Measurements from ENCODE around the gene C19orf12.
"Not testable (repeated sequence)": the region's sequence is repeated elsewhere in the genome, so short reads cannot be mapped to it uniquely, and the experiment has no call there.

C19orf12 gene

DNA sequence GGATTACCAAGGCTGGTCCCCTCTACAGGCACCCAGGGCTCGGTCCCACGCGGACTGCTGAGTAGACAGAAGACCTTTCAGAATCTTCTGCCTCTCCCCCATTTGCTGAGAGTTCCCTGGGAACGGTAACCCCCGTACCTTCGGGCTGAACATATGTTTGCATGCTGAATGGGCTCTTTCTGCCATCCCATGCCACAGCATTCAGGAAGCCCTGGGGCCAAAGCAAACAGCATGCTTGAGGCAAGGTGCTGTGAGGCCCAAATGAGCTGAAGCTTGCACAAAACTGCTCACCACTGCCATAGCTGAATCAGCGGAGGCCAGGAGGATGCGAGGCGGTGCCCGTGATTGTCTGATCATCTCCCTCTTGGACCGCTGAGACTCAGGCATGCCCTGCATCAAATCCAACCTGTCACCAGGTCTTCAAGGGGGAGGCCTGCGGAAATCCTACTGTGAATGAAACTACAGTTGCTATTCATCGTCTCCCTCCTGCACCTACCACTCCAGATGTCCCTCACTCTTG, 16.3 kb upstream of the C19orf12 start:
- DNase-seq (ENCODE audit: low read depth) = no peak

DNA sequence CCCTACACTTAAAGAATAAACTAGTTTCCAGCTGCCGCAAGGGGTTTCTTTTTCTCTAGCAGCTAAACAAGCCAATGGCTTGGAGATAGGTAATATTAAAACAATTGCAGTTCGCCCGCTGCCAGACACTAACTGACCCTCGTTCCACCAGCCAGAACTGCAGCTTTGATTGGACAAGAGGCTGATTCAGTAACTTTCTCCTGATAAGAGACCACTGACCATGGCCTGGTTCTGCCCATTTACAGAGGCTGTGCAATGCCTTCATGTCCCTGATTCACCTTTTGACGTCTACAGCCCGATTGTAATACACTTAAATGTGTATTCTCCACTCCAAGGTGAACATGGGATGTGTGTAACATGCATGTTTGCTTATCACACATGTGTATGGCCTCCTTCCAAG, 12.8 kb upstream of the C19orf12 start:
- DNase-seq (ENCODE audit: low read depth) = no peak

DNA sequence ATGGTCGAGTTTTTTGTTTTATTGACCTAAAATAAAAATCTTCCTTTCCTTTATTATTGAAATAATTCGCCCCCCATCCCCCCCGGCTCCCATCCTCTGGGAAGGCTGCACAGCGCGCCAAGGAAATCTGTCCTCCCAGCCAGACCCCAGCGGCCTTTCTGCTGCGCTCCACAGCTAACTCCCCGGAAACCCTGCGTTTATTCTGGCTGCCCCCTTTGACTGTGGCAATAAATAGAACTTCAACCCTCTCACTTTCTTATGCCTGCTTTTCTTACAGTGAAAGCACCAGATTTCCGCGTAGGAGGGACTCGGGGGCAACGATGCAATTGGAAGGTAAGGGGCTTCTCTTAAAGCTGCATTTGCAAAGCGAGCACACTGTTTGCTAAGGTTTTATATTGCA, 9.7 kb upstream of the C19orf12 start:
- DNase-seq (ENCODE audit: low read depth) = no peak

DNA sequence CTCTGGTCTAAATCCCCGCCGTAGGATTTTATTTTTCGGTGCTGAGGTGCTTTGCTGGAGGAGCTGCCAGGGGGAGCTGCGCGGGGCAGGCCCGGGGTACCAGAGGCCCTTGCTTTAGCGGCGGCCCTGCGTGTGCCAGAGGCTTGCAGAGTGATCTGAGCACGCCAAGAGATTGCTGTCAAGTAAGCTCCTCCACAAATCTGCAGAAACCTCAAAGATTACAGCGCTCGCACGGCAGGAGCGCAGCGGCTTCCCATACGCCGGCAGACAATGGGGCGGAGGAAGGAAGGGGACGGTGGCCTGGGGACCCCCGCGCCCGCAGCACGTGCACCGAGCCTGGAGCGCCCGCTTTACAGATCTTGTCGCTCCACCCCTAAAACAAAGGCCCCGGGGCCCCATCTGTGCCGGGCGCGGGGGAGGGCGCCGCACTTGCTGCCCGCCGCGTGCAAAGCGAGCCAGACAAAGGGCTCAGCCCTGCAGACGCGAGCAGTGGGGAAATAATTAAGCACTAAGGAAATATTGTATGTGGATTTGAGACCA, 9.1 kb upstream of the C19orf12 start:
- DNase-seq (ENCODE audit: low read depth) = no peak

DNA sequence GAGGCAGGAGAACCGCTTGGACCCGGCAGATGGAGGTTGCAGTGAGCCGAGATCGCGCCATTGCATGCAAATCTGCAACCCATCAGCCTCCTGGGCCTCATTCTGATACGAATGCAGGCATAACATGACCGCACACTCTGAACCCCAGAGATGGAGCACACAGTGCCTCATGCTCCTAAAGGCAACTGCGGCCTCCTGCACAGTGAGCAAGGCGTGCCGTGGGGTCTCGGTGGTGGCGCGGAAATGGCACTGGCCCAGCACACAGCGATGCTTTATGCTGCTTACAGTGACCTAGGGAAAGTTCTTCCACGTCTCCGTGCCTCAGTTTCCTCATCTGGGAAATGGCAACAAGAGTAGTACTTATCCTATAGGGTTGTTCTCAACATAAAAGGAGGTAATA, 2.0 kb upstream of the C19orf12 start:
- no peak for DNase-seq (ENCODE audit: low read depth)

DNA sequence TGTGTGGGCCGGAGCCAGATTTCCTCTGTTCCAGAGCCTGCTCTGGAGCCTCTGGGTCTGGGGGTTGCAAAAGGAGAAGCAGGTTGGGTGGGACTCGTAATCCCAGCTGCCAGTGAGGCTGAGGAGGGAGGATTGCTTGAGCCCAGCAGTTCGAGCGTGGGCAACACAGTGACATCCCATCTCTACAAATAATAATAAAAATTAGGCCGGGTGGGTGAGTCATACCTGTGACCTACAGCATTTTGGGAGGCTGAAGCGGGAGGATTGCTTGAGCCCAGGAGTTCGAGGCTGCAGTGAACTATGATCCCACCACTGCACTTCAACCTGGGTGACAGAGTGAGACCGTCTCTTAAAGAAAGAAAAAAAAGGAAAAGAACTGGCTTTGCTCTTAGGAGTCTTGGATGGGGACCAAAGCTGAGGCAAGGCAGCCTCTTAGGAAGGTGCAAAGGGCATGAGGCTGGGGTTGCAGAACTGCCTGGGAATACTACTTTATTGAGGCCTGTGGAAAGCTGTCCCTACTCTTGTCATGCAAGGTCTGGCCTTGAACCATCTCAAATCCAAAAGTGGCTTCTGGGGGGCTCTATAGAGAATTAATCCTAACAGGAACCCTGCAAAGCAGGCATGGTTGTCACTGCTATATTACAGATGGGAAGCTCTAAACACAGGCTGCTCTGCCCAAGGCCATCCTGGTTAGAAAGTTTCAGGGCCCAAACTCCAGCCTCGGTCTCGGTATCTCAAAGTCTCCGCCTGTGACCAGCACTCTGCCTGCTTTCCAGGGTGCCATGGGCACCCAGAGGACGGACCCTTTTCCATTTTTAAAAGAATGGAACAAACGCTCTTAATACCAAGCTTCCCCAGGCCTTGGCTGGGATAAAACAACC, 880 bp upstream of the C19orf12 start:
- DNase-seq (ENCODE audit: low read depth) = no peak

DNA sequence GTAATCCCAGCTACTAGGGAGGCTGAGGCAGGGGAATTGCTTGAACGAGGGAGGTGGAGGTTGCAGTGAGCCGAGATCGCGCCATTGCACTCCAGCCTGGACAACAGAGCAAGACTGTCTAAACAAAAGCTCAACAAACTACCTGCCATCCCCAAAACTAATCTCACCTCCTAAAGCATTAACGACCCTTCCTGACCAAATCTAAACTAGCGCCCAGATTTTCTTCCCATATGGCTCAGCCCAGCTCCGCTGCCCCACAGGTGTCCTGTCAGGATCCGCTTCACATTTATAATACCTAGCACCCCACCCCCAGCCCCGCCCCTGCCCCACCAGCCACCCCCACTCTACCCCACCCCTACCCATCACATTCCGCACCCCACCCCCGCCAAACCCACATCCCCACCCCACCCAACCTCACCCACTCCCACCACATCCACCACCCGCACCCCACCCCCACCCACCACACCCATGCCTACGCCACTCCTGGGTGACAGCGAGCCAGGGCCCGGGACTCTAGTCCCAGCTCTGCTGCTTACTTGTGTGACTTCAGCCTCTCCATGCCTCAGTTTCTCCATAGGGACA, 599 bp downstream of the C19orf12 start:
- DNase-seq (ENCODE audit: low read depth) = no peak

DNA sequence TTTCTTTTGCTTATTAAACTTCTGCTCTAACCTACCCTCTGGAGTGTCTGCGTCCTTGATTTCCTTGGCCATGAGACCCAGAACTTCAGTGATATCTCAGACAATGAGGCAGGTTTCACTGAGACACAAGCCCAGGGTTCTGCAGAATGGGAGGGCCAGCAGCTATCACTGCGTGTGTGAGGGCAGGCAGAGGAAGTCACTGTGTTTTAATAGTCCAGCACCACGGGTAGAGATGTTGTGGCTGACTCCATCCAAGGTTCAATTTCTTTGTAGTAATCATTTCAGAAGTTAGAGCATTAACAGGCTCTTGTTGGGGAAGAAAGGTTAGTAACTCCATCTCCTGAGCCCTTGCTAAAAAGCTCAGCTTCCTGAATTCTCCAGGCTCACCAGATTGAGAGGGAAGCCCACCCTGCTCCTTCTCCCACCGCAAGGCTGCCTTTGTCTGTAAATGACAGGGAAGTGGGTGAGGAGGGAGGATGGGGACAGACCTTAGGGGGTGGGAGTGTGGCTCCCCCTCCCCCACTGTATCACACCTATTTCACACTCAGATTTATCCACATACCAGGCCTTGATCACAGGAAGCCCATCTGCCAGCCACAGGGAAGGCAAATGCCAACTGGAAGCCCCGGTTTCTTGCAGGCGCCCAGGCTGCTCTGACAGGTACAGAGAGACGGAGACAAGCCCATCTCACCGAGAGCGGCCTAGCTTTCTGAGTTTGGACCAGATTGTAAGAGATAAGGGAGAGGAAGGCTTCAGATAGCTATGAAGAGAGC, 2.1 kb downstream of the C19orf12 start:
- no peak for DNase-seq (ENCODE audit: low read depth)

DNA sequence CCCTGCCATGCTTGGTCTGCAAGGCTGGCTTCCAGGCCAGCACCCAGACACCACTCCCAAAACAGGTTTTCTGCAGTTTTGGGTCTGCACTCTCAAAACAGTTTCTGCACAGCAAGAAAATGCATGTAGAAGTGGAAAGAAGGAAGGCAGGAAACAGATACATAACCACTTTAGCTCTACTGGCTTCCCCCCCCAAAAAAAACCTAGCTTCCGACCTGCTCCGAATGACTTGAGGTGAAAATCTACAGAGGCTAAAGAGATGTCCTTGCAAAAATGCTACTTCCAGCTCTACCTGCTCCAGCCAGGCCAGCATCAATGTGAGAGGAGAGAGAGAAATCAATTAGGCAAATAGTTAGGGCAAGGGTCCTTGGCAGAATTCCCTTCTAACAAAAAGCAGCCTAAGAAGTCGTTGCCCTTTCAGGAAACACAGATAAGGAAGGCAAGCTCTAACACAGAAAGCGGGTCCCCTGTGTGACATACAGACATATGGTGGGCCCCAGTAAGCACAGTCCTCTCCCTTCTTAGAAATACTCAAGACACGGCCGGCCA, 3.4 kb downstream of the C19orf12 start:
- no peak for DNase-seq (ENCODE audit: low read depth)

DNA sequence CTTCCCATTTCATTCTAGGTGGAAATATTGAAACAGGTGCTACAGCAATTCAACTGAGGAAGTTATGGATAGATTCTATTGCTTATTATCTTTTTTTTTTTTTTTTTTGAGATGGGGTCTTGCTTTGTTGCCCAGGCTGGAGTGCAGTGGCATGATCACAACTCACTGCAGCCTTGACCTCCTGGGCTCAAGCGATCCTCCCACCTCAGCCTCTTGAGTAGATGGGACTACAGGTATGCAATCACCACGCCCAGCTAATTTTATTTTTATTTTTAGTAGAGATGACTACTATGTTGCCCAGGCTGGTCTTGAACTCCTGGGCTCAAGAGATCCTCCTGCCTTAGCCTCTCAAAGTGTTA, 5.6 kb downstream of the C19orf12 start:
- not testable (repeated sequence) for DNase-seq (ENCODE audit: low read depth)

DNA sequence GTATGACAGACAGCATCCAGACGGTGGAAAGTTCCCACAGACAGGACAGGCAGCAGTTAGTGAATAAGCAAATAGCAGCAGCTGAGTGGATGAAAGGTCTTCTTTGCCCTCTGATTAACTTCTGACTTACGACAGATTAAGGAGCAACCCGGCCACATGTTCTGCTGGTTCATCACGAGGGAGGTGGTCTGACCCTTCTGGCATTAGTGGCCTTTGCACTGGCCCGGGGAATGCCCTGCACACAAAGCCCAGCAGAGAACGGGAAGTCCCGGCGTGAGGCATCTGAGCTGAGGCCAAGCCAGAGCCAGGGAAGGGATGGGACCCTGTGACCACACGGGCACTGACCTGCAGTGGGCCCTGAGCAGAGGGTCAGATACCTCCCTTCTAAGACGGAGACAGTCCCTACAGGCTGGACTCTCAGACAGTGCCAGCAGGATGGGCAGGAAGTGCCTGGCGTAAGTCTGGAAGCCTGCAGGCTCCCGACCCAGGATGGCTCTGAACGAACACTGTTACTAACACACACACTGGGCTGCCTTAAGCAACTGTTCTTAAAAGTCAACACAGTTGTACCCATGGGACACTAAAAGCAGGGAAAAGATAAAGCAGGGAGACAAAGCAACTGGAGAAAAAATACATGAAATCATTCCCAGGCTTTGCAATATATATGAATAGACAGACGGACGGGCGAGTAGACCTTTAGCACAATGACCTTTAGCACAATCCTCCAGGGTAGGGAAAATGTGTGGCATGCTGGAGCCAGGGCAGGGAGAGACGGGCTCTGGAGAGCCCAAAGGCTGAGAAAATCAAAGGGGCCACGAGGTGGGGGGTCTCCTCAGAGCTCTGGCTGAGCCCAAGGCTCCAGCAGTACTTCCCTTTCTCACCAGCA, 6.3 kb downstream of the C19orf12 start:
- DNase-seq (ENCODE audit: low read depth) = no peak

DNA sequence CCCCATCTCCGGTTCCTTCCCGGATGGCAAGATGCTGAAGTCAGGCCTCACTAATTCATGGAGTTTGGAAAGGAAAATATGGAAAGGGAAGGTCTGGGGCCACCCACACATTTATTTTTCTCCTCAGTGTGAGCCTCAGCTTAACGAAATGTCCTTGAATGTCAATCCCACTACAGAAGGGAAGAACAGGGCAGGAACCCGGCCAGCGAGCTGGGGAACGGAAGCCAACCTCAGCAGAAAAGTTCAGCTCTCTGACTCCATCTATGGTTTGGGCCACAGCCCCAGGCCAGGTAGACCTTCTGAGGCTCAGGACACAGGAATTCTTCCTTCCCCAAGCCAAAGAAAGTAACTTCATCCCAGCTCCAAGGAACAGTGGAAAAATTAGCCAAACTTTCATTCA, 8.4 kb downstream of the C19orf12 start:
- DNase-seq (ENCODE audit: low read depth) = no peak

DNA sequence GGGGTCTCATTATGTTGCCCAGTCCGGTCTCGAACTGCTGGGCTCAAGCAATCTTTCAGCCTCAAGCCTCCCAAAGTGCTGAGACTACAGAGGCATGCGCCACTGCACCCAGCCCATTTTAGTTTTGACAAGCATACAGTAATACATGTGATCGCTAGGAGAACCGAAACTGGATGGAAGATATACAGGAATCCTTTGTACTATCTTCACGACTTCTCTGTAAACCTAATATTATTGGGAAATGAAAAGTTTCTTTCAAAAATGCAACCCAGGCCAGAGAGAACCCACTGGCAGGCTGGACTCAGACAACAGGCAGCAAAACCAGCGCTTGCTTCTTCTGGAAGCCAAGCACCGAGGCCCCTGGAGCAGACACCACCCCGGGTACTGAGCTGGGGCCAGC, 9.4 kb downstream of the C19orf12 start:
- no peak for DNase-seq (ENCODE audit: low read depth)

DNA sequence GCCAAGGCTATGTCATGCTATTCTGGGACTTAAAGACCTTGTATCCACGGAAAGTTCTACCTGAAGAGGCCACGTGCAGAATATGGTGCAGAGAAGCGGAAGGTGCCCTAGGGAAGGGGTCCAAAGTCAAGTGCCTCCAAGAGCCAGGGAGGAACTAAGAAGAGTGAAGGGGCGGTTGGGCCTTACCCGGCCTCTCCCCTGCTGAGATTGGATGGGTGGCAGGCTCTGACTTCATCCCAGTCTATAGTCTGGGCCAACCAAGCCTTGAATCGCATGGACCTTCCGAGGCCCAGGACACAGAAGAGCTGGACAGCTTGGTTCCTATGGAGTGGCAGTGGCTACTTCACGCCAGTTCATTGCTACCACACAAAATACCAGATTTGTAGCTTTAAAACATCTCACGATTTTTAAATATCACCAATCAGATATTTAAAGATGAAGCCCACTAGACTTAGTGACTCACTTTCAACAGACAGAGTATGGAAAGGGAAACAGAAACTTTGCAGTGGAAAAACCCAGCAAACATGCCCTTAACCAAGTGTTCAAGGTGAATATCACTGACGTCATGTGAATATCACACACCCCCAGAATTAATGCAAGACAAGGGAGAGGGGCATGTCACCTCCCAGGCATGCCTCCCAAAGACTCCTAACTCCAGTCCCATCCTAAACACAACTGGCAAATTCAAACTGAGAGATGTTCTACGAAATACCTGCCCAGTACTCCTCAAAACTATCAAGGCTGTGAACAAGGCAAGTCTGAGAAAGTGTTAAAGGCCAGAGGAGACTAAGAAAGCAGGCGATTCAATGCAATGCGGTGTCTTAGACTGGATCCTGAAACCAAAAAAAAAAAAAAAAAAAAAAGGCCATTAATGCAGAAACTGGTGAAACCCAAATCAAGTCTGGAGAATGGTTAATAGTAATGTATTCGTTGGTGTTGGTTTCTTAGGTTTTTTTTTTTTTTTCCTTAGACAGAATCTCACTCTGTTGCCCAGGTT, 10.2 kb downstream of the C19orf12 start:
- no peak for DNase-seq (ENCODE audit: low read depth)

DNA sequence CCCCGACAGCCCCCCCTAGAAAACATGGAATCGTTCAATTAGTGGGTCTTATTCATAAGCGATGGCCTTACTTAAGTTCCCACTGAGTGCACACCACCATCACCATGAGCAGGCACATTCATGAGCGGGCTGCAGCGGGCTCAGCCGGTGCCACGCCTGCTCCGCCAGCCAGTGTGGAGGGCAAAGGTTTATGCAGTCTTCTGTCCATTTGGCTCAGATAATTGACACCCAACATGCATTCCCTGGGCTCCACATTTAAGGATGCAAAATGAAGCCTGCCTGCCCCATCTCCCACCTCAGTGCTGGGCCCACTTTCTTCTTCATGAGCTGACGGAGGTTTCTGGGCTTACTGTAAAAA, 12.1 kb downstream of the C19orf12 start:
- no peak for DNase-seq (ENCODE audit: low read depth)

DNA sequence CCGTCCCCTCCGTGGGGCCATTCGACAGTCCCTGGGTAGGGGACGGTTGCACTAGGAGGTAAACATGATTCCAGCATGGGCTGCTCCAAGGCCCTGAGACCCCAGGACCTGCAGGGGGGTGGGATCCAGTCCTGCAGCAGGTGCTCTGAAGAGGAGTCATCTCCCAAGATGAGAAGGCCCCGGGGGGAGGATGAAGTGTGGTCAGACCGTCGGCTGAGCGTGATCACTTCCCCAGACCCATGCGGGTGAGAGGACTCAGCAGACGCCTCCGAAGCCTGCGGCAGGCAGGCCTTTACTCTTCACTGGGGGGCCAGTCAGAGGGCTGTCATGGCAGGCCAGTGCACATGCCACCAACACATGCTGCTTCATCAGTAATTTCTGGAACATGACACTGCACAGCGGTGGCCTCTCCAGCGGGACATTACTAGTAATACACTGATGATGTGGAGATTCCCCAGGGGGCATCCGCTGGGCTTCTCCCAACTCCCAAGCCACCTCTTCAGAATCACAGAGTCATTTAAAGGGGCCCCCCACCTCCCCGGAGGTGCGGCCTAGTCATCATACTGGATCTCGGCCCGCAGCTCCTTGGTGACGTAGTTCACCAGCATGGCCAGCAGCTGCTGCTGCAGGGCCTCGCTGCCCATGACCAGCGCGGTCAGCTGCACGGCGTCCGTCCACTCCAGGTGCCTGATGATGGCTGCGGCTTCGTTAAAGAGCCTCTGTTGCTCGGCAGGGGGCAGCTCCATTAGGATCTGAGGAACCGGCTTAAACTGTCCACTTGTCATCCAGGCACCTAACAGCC, 12.7 kb downstream of the C19orf12 start:
- no peak for DNase-seq (ENCODE audit: low read depth)

DNA sequence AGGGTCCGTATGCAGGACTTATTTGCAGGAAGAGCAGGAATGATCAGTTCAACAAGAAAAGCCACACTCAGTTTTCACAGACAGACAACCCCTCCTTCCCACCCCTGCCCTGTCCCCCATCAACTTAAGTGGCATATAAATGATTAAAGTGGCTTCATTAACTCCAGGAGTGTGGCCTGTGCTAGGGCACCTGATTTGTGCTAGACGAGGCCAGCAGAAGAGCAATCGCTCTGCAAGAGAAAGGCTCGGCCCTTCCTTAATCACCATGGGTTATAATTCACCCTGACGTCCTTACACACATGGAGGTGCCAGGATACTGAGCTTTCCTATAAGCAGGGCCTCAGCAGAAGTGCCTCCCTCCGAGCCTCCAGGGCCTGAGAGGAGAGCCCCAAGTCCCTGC, 14.6 kb downstream of the C19orf12 start:
- DNase-seq (ENCODE audit: low read depth) = no peak

DNA sequence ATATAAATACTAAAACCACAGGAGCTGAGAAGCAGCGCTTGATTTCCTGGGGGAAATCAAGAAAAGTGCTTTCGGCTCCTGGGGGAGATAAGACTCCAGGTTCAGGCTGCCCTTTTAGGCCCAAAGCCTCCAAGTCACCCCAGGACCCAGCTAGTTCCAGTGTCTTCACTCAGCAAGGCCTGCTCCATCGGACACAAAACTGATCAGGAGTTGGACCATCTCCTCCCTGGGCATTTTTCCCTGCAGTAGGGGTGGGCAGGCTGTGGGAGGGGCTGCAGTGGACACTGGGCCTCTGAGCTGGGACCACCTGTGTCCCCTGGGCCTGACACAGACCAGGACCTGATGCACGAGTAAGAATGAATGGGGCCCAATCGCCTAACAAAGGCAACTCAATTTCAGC, 15.2 kb downstream of the C19orf12 start:
- no peak for DNase-seq (ENCODE audit: low read depth)

DNA sequence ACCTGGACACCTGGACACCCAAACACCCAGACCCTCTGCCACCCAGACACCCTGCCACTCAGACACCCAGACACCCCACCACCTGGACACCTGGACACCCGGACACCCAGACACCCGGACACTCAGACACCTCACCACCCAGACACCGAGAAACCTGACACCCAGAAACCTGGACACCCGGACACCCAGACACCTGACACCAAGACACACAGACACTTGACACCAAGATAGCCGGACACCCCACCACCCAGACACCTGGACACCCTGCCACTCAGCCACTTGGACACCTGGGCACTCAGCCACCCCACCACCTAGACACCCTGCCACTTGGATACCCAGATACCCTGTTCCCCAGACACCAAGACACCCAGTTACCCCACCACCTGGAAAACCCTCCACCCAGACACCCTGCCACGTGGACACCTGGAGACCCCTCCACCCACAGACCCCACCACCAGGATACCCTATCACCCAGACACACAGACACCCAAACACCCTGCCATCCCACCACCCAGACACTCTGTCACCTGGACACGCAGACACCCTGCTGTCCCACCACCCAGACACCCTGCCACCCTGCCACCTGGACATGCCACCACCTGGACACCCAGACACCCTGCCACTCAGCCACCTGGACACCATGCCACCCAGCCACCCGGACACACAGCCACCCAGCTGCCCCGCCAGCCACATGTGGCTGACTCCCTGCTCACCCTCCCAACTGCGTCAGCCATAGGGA, 17.4 kb downstream of the C19orf12 start:
- no peak for DNase-seq (ENCODE audit: low read depth)
